Fibroblast of lung (primary cell): ENCODE measurements around the gene OTOG. TPM values are rescaled to one million over a fixed set of nuclear protein-coding genes. Genes with fewer than 3 reads are reported as not detected.

Experiments used
- DNase-seq, 2 donors: peaks; one replicate each; pipeline versions ENCODE4 v3.0.0 to v3.0.0-alpha.2; 2010; ENCODE audit warnings: low read depth in 2 of 2
- H2AFZ ChIP-seq: 2 replicates; pipeline ENCODE4 v1.5.1; 2012; ENCODE audit warnings: low read length, control low read depth, inconsistent platforms
- H3K27ac ChIP-seq: 2 replicates; pipeline ENCODE4 v1.5.1; 2011; ENCODE audit warnings: low read length, control low read depth; ENCODE audit not compliant: insufficient read depth
- H3K27me3 ChIP-seq: 2 replicates; pipeline ENCODE4 v1.5.1; 2011; ENCODE audit warnings: mild to moderate bottlenecking, low read length; ENCODE audit not compliant: control insufficient read depth, insufficient read depth
- H3K36me3 ChIP-seq: 2 replicates; pipeline ENCODE4 v1.5.1; 2011; ENCODE audit warnings: low read length; ENCODE audit not compliant: control insufficient read depth, insufficient read depth
- H3K4me1 ChIP-seq: 2 replicates; pipeline ENCODE4 v1.5.1; 2011; ENCODE audit warnings: low read length; ENCODE audit not compliant: control insufficient read depth, insufficient read depth; ENCODE audit errors: extremely low read depth
- H3K4me2 ChIP-seq: 2 replicates; pipeline ENCODE4 v1.5.1; 2011; ENCODE audit warnings: low read length, control low read depth; ENCODE audit not compliant: insufficient read depth; ENCODE audit errors: extremely low read depth
- H3K4me3 ChIP-seq, 4 experiments: fragments of 200-600 bp in 1 of 4; sonication (generic) in 1 of 4; replicated peaks in 1 of 4; 2 replicates each; pipeline ENCODE4 v1.5.1; 2011 to 2016; ENCODE audit warnings: low read length in 4 of 4, low read depth in 3 of 4, mild to moderate bottlenecking in 3 of 4, control low read depth in 2 of 4, inconsistent platforms in 1 of 4, mixed read lengths in 1 of 4; ENCODE audit not compliant: insufficient read depth in 1 of 4; ENCODE audit errors: control extremely low read depth in 1 of 4
- H3K79me2 ChIP-seq: 2 replicates; pipeline ENCODE4 v1.5.1; 2012; ENCODE audit warnings: mild to moderate bottlenecking, low read length, inconsistent platforms; ENCODE audit not compliant: control insufficient read depth, insufficient read depth
- H3K9ac ChIP-seq: 2 replicates; pipeline ENCODE4 v1.5.1; 2011; ENCODE audit warnings: mild to moderate bottlenecking, low read length, control low read depth; ENCODE audit not compliant: insufficient read depth
- H3K9me3 ChIP-seq: 2 replicates; pipeline ENCODE4 v1.5.1; 2012; ENCODE audit warnings: low read depth, low read length; ENCODE audit not compliant: control insufficient read depth, insufficient read depth
- H4K20me1 ChIP-seq: 2 replicates; pipeline ENCODE4 v1.5.1; 2011; ENCODE audit warnings: low read length; ENCODE audit not compliant: control insufficient read depth, insufficient read depth; ENCODE audit errors: extremely low read depth
- EZH2 ChIP-seq: IDR thresholded peaks from 2 replicates; pipeline ENCODE4 v1.5.1; 2012; ENCODE audit warnings: low read length, control low read depth, mild to moderate bottlenecking; ENCODE audit errors: missing control alignments
- polyA plus RNA-seq, 2 donors: library from polyadenylated mRNA; depleted of rRNA in 1 of 2; stranded (reverse) in 1 of 2; unstranded in 1 of 2; fragments of >200 nt; gene quantifications; 2 replicates each; pipeline ENCODE4 v1.2.1, GENCODE V29; 2011 to 2012; ENCODE audit warnings: missing spikeins in 1 of 2
- total RNA-seq: library from RNA; depleted of rRNA; stranded (reverse); fragments of >200 nt; gene quantifications from 2 replicates; pipeline ENCODE4 v1.2.1, GENCODE V29; 2014
- TF ChIP-seq, protein P1 (sequence below), 2 donors: IDR thresholded peaks in 1 of 2; conservative IDR thresholded peaks in 1 of 2; 1 replicate in 1 of 2; 2 replicates in 1 of 2; pipeline ENCODE4 v1.5.1; 2011 to 2012; ENCODE audit warnings: low read length in 2 of 2, control low read depth in 1 of 2, inconsistent platforms in 1 of 2, low read depth in 1 of 2, mild to moderate bottlenecking in 1 of 2

OTOG gene
- total and polyA plus RNA-seq, 2 donors (not counting 1 experiment from before 2014, with no cell fraction given), result not detected

DNA sequence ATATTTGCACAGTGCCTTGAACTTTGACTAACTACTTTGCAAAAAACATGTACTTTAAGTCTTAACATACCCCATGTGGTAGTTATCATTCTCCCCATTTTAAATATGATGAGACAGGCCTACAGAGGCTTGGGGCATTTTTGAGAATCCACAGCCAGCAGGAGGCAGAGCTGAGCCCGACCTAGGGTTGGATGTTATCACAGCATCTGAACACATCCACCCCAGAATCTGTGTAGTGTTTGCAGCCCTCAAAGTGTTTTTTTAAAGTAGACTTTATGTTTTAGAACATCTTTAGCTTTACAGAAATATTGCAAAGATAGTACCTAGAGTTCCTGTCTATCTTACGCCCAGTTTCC lies 17.6 kb downstream of the OTOG start:
- Histone ChIP-seq H3K9ac (no peak overlapping the region), H3K27me3 (no peaks in the 10 kb centered on the region), H3K79me2 (no peaks in the 10 kb centered on the region), H2AFZ (no peak overlapping the region), H3K4me3 (no peak overlapping the region), H3K4me1 (no peaks in the 10 kb centered on the region), H3K36me3 (no peaks in the 10 kb centered on the region), H3K4me2 (no peak overlapping the region), H3K27ac (no peak overlapping the region), H4K20me1 (no peaks in the 10 kb centered on the region), H3K9me3 (no peaks in the 10 kb centered on the region)
- DNase-seq, result no peak
- TF ChIP-seq, protein P1, sequence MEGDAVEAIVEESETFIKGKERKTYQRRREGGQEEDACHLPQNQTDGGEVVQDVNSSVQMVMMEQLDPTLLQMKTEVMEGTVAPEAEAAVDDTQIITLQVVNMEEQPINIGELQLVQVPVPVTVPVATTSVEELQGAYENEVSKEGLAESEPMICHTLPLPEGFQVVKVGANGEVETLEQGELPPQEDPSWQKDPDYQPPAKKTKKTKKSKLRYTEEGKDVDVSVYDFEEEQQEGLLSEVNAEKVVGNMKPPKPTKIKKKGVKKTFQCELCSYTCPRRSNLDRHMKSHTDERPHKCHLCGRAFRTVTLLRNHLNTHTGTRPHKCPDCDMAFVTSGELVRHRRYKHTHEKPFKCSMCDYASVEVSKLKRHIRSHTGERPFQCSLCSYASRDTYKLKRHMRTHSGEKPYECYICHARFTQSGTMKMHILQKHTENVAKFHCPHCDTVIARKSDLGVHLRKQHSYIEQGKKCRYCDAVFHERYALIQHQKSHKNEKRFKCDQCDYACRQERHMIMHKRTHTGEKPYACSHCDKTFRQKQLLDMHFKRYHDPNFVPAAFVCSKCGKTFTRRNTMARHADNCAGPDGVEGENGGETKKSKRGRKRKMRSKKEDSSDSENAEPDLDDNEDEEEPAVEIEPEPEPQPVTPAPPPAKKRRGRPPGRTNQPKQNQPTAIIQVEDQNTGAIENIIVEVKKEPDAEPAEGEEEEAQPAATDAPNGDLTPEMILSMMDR (conservative IDR thresholded peaks at IDR 0.05 in 1 of 2, IDR thresholded peaks at IDR 0.05 in 1 of 2; ENCODE audit: low read depth in 1 of 2, low read length in 2 of 2), result peak in 1 of 2 donors; percentile 19
- TF ChIP-seq EZH2, result no peak

GRCh38 chr11:17568944-17569343 lies 21.9 kb downstream of the OTOG start:
- Histone ChIP-seq H3K4me1 (no peaks in the 10 kb centered on the region), H4K20me1 (no peaks in the 10 kb centered on the region), H2AFZ (no peak overlapping the region), H3K9me3 (no peaks in the 10 kb centered on the region), H3K36me3 (no peaks in the 10 kb centered on the region), H3K4me2 (no peak overlapping the region), H3K9ac (no peak overlapping the region), H3K79me2 (no peaks in the 10 kb centered on the region), H3K4me3 (no peak overlapping the region), H3K27ac (no peak overlapping the region), H3K27me3 (no peaks in the 10 kb centered on the region)
- no peak for DNase-seq
- TF ChIP-seq, protein P1 (conservative IDR thresholded peaks at IDR 0.05 in 1 of 2, IDR thresholded peaks at IDR 0.05 in 1 of 2; ENCODE audit: low read depth in 1 of 2, low read length in 2 of 2), result no peak
- no peak for TF ChIP-seq EZH2

DNA sequence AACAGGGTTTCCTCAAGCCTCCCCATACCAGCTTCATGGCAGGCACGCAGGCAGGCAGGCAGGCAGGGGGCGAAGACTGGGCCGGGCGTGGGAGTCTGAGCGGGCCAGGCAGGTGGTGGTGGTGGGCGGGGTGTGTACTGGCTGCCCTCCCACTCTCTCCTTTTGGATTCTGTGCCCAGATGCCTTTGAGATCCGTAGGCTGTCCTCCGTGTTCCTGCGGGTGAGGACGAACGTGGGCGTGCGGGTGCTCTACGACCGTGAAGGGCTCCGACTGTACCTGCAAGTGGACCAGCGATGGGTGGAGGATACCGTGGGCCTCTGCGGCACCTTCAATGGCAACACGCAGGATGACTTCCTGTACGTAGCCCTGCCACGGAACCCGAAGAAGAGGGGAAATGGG lies 23.0 kb downstream of the OTOG start:
- TF ChIP-seq, protein P1 (conservative IDR thresholded peaks at IDR 0.05 in 1 of 2, IDR thresholded peaks at IDR 0.05 in 1 of 2; ENCODE audit: low read depth in 1 of 2, low read length in 2 of 2), result no peak
- no peak for TF ChIP-seq EZH2
- no peaks in the 10 kb centered on the region for H3K36me3 ChIP-seq
- no peak overlapping the region for H3K4me2 ChIP-seq
- no peak overlapping the region for H3K9ac ChIP-seq
- H3K27ac ChIP-seq, result no peak overlapping the region
- no peaks in the 10 kb centered on the region for H3K4me1 ChIP-seq
- no peaks in the 10 kb centered on the region for H3K27me3 ChIP-seq
- H3K9me3 ChIP-seq, result no peaks in the 10 kb centered on the region
- H3K4me3 ChIP-seq, result no peak overlapping the region
- H2AFZ ChIP-seq, result no peak overlapping the region
- H3K79me2 ChIP-seq, result no peaks in the 10 kb centered on the region
- H4K20me1 ChIP-seq, result no peaks in the 10 kb centered on the region
- DNase-seq, result no peak
